Stimulated activated CD8-positive, alpha-beta memory T cell treated with anti-CD3 and anti-CD28 coated beads, Interleukin-4, amount 100 ng/mL, for 1 hour (primary cell): ENCODE results near the gene NAA10.

ENCODE experiments used
- DNase-seq, 2 donors: peaks; one replicate each; pipeline ENCODE4 v3.0.0-alpha.2; 2020; ENCODE audit warnings: low read depth in 2 of 2, low spot score in 1 of 2

NAA10 gene

GRCh38 chrX:153930011-153930910, 4.6 kb downstream of the NAA10 start:
- no peak for DNase-seq

DNA sequence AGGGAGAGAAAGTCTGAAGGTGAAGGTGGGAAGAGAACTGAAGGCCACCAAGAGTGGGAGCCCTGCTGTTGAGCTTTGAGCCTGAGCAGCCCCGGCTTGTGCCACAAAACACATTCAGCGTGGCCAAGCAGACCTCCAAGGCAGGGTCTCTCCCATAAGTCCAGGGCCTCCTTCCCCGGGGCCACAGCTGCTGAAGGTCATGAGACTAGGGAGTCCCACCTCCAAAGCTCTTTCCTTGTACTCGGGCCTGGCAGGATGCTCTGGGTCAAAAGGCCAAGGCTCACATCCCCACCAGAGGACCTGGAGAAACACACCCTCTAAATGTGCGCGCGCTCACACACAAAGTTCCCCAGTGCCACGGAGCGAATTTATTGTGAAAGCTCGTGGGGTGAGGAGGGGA, 5.3 kb downstream of the NAA10 start:
- DNase-seq: no peak

DNA sequence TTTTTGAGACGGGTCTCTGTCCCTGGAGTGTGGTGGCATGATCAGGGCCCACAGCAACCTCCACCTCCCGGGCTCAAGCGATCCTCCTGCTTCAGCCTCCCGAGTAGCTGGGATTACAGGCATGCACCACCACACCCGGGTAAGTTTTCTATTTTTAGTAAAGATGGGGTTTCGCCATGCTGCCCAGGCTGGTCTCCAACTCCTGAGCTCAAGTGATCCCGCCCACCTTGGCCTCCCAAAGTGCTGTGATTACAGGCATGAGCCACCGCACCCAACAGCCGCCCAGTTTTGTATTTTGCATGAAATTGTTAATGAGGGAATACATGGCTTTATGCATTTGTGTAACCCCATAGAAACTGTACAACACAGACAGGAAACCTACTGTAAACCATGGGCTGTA, 6.0 kb downstream of the NAA10 start:
- DNase-seq: no peak

GRCh38 chrX:153927922-153928760, 6.7 kb downstream of the NAA10 start:
- peak; percentile 80 to 83 for DNase-seq

DNA sequence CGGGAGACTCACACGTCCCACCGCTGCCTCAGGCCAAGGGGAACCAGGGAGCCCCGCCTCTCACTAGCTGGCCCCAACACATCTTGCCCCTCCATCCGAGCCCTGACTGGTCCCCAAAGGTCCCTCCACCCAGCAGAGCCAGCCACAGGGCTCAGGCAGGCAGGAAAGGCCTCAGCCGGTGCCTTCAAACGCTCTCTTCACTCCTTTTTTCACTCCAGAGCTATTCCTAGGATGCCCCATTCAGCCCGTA, 7.2 kb downstream of the NAA10 start:
- DNase-seq: no peak

DNA sequence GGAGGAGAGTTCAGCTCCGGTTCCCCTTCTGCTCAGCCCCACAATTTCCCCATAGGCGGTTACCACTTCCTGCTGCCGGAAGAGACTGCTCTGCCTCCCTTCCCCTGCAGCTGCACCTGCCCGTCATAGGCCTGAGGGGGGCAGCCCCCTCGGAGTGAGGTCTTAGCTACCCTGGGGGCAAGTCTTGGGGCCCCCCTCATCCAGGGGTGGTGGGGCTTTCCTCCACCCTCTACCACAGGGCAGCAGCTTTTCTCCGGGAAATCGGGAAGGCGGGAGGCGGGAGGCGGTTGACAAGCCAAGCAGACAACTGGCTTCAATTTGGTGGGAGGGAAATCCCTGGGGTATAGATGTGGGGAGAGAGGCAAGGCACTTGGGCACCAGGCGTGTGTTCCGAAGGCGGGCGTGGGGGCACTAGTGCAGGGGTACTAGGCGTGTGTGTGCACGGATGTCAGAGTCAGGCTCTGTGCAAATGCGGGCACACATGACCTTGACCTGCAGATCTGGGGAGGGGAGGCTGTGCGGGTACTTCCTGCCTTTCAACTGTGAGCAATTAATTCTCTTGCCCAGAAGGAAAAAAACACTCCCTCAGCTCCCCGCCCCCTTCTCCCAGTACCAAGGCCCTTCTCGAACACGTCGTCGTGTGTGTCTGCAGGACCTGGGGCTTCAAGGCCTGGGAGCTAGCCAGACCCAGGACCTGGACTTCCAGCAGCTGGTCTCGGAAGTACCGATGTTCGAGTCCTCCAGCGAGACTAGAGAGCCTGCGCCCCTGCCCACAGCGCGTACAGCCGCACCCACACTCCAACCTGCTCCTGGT, 7.8 kb downstream of the NAA10 start:
- DNase-seq: peak; percentile 42 to 49

DNA sequence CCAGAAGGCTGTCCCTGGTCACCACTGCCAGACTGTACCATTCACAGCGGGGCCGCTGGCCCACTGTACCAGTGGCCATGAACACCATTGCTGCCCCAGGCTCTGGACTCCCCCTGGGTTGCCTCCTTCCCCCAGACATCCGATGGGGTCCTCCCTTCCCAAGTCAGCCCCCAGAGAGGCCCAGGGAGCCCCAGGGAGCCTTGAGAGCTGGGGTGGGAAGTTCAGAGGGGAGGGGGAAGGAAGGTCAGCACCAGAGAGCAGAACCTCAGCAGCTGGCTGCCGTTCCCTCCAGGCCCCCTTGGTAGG, 8.3 kb downstream of the NAA10 start:
- DNase-seq: no peak

- no peak for DNase-seq
Observed at GRCh38 chrX:153925739-153926551, 8.9 kb downstream of the NAA10 start, which contains the start of gene ARHGAP4. TSS of gene ARHGAP4 (minus strand) at chrX:153926264. CDS start at chrX:153926202, 62 bp downstream.

DNA sequence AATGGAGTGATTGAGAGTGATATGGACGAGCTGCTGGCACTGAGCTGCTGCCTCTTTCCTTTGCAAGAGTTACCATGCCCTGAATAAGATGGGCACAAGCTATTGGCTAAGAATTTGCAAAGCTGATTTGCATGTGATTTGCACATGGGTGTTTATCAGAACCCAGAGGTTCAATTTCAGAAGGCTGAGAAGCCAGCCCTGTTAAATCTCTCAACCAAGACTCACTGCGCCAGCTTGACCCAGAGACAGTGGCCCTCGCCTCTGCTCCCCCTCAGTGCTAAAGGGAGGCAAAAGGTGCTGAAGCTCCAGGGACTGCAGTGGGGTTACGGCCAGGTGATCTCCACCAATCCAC, 9.5 kb downstream of the NAA10 start:
- no peak for DNase-seq

DNA sequence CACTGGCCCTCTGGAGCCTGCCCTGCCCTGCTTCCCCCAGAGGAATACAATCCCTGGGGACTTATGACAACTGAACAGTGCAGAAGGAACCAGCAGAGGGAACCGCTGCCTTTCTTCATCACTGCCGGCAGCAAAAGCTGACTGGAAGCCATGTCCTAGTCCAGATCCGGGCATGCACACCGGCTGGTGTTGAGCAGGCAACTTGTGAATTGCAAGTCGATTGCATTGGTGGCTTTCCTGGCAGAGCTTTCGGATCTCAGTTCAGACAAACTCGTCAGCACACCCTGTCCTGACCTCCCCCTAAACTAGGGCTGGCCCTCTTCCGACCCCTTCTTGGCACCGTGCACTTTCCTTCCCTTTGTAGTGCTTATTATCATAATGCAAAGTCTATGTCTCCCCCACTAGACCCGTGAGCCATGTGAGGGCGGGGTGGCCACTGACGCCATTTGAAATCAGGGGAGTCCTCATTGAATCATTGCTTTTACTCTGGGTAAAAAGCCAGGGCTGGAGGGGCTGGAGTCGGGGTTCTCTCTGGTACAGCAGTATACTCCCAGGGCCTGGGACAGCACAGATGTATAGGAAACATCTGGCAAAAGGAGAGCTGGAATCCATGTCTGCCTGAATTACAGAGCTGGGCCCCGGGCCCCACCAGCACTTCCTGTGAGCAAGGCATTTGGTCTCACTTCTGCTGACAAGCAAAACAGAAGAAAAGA, 10.5 kb downstream of the NAA10 start:
- DNase-seq: no peak

- no peak for DNase-seq
Observed at GRCh38 chrX:153922932-153923857, 11.6 kb downstream of the NAA10 start.

DNA sequence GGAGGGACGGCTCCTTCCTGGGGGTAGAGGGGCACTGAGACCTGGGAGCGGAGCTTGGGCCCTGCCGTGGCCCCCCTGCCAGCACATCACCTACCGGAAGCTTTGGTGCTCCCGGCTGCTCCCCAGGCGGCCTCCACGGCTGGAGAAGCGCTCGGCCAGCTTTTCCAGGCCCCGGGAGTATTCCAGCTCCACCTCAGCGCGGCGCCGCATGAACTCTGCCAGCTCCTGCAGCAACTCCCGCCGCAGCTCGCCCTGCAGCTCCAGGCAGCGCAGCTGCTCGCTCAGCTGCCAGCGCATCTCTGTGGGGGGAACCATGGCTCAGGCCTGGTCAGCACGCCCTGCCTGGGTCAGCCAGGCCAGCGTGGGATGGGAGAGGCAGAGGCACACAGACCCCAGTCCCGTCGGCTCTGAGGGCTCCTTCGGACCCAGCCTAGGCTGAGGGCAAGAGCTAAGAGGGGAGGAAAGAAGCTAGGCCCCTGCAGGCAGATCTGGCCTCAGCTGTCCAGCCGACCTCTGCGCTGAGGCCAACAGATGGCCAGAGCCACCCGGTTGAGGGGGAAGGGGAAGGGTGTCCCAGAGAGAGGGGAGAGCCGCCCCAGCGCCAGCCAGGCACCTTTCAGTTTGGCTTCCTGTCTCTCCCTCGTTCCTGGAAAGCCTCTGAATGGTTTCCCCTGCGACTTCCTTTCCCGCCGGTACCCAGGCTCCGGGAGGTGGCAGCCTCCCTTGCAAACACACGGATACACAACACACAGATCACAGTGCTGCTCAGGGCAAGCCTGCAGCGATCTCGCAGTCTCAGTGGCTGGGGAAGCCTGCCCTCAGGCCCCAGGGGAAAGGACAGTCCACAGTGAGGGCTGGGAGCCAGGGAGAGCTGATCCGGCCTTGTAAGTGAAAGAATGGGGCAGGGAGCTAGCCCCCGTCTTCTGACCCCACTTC, 13.1 kb downstream of the NAA10 start:
- no peak for DNase-seq

- DNase-seq: no peak
Observed at GRCh38 chrX:153921070-153921469, 13.8 kb downstream of the NAA10 start.

GRCh38 chrX:153920546-153920945, 14.3 kb downstream of the NAA10 start:
- no peak for DNase-seq

GRCh38 chrX:153919281-153919680, 15.6 kb downstream of the NAA10 start:
- DNase-seq: no peak

DNA sequence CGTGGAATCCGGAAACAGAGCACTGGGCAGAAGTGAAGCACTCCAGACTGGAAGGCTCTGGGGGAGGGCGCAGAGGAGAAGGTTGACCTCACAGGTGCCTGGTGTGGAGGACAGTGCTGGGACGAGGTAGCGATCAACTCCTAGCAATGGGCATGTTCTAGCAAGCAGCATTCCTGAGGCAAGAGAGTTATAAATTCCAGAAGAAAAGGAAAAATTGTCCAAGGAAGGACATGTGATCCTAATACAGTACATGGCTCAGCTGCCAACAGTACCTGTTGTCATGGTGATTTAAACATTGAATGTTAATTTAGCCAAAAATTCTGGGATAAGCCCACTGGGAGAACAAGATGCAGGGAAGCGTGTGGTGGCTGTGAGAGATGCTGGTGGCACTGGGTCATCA, 17.0 kb downstream of the NAA10 start:
- DNase-seq: no peak

DNA sequence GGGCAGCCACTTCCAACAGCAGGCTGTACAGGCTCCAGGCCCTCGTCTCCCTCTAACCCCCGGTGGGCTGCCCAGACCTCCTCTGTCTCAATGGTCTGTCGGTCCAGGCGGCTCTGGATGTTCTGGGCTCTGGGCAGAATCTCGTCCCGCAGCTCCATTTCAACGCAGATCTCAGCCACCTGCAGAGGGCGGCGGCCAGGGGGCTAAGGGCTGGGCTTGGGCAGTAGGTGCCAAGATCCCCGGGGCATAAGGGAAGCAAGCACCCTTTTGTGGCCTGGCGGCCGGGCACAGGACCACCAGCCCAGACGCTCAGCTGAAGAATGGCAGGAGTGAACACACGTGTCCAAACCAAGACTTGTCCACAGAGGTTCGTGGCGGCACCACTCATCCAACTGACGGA, 21.1 kb downstream of the NAA10 start:
- DNase-seq: no peak

GRCh38 chrX:153913211-153913610, 21.6 kb downstream of the NAA10 start:
- no peak for DNase-seq
